VCaP (cell line): Measurements from ENCODE around the gene WDR38.

Source experiments
- H3K27ac ChIP-seq: fragments of 450-650 bp; 2 replicates; pipeline ENCODE4 v1.5.1; 2017
- CTCF ChIP-seq: fragments of 450-650 bp; conservative IDR thresholded peaks from 2 replicates; pipeline ENCODE4 v1.5.1; 2017; ENCODE audit warnings: mild to moderate bottlenecking, moderate library complexity

Gene WDR38

GRCh38 chr9:124882231-124882630 lies 29.0 kb downstream of the WDR38 start:
- H3K27ac ChIP-seq, result no peak overlapping the region
- TF ChIP-seq CTCF, result no peak

GRCh38 chr9:124884376-124884775 lies 31.1 kb downstream of the WDR38 start:
- TF ChIP-seq CTCF, result no peak

GRCh38 chr9:124885551-124885950 lies 32.3 kb downstream of the WDR38 start:
- H3K27ac ChIP-seq, result no peak overlapping the region
- no peak for TF ChIP-seq CTCF

More at GRCh38 chr9:124884376-124884775, 31.1 kb downstream of the WDR38 start:
- H3K27ac ChIP-seq, result no peak overlapping the region

- no peak for TF ChIP-seq CTCF
- no peak overlapping the region for H3K27ac ChIP-seq
Measured at GRCh38 chr9:124886461-124886860, 33.2 kb downstream of the WDR38 start.

- no peak overlapping the region for H3K27ac ChIP-seq
- TF ChIP-seq CTCF, result no peak
Measured at GRCh38 chr9:124886866-124887492, 33.7 kb downstream of the WDR38 start.

- TF ChIP-seq CTCF, result no peak
- H3K27ac ChIP-seq, result no peak overlapping the region
Measured at GRCh38 chr9:124887832-124888231, 34.6 kb downstream of the WDR38 start.

GRCh38 chr9:124889006-124889405 lies 35.7 kb downstream of the WDR38 start:
- no peak for TF ChIP-seq CTCF
- no peak overlapping the region for H3K27ac ChIP-seq
